ENCODE measurements around the gene GTPBP3. TPM values are rescaled to one million over a fixed set of nuclear protein-coding genes. Genes with fewer than 3 reads are reported as not detected.

The GTPBP3 gene
- total RNA-seq, 4 donors from 2014 or later: 17.7 to 21.8 (median 19.6) TPM

GRCh38 chr19:17332360-17332676, 5.0 kb upstream of the GTPBP3 start:
- DNase-seq: no peak
- TF ChIP-seq, protein P1, sequence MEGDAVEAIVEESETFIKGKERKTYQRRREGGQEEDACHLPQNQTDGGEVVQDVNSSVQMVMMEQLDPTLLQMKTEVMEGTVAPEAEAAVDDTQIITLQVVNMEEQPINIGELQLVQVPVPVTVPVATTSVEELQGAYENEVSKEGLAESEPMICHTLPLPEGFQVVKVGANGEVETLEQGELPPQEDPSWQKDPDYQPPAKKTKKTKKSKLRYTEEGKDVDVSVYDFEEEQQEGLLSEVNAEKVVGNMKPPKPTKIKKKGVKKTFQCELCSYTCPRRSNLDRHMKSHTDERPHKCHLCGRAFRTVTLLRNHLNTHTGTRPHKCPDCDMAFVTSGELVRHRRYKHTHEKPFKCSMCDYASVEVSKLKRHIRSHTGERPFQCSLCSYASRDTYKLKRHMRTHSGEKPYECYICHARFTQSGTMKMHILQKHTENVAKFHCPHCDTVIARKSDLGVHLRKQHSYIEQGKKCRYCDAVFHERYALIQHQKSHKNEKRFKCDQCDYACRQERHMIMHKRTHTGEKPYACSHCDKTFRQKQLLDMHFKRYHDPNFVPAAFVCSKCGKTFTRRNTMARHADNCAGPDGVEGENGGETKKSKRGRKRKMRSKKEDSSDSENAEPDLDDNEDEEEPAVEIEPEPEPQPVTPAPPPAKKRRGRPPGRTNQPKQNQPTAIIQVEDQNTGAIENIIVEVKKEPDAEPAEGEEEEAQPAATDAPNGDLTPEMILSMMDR (IDR thresholded peaks at IDR 0.05): no peak
- no peak for TF ChIP-seq POLR2A (IDR thresholded peaks at IDR 0.05)
- WGBS, 2 donors: 85 to 92% methylated on average over 8 of the region's 8 CpGs
- H3K4me3 ChIP-seq (replicated peaks in 1 of 3): no peak overlapping the region
- H3K9me3 ChIP-seq: no peaks in the 10 kb centered on the region
- no peak overlapping the region for H3K27ac ChIP-seq
- H3K27me3 ChIP-seq: no peaks in the 10 kb centered on the region
- peaks cover 22 to 41% of the 10 kb centered on the region in 2 donors for H3K4me1 ChIP-seq
- H3K36me3 ChIP-seq: no peaks in the 10 kb centered on the region
- intact Hi-C loops (cut with DNase I): no loop called here

GRCh38 chr19:17332677-17333581, 4.4 kb upstream of the GTPBP3 start:
- peaks cover 26 to 39% of the 10 kb centered on the region in 2 donors for H3K4me1 ChIP-seq
- no peak overlapping the region for H3K27ac ChIP-seq
- H3K36me3 ChIP-seq: no peaks in the 10 kb centered on the region
- WGBS, 2 donors: 96 to 97% methylated on average over 41 to 45 of the region's 45 CpGs
- no peak for DNase-seq
- no peaks in the 10 kb centered on the region for H3K9me3 ChIP-seq
- H3K27me3 ChIP-seq: no peaks in the 10 kb centered on the region
- no peak overlapping the region for H3K4me3 ChIP-seq (replicated peaks in 1 of 3)
- TF ChIP-seq POLR2A (IDR thresholded peaks at IDR 0.05): no peak
- TF ChIP-seq, protein P1 (IDR thresholded peaks at IDR 0.05): no peak
- intact Hi-C loops (cut with DNase I): no loop called here

GRCh38 chr19:17333611-17334413, 3.5 kb upstream of the GTPBP3 start:
- H3K36me3 ChIP-seq: no peaks in the 10 kb centered on the region
- TF ChIP-seq, protein P1 (IDR thresholded peaks at IDR 0.05): no peak
- no peak for TF ChIP-seq POLR2A (IDR thresholded peaks at IDR 0.05)
- peak overlapping the region in 1 of 3 donors; percentile 69 for H3K27ac ChIP-seq
- DNase-seq: no peak
- H3K9me3 ChIP-seq: no peaks in the 10 kb centered on the region
- 44 to 63% methylated on average over 24 to 30 of the region's 52 CpGs for WGBS, 2 donors
- no peaks in the 10 kb centered on the region for H3K27me3 ChIP-seq
- intact Hi-C loops (cut with DNase I): no loop called here
- H3K4me3 ChIP-seq (replicated peaks in 1 of 3): peak overlapping the region; percentile 28 to 91 (median 60)
- H3K4me1 ChIP-seq: peaks cover 25 to 37% of the 10 kb centered on the region in 2 donors

DNA sequence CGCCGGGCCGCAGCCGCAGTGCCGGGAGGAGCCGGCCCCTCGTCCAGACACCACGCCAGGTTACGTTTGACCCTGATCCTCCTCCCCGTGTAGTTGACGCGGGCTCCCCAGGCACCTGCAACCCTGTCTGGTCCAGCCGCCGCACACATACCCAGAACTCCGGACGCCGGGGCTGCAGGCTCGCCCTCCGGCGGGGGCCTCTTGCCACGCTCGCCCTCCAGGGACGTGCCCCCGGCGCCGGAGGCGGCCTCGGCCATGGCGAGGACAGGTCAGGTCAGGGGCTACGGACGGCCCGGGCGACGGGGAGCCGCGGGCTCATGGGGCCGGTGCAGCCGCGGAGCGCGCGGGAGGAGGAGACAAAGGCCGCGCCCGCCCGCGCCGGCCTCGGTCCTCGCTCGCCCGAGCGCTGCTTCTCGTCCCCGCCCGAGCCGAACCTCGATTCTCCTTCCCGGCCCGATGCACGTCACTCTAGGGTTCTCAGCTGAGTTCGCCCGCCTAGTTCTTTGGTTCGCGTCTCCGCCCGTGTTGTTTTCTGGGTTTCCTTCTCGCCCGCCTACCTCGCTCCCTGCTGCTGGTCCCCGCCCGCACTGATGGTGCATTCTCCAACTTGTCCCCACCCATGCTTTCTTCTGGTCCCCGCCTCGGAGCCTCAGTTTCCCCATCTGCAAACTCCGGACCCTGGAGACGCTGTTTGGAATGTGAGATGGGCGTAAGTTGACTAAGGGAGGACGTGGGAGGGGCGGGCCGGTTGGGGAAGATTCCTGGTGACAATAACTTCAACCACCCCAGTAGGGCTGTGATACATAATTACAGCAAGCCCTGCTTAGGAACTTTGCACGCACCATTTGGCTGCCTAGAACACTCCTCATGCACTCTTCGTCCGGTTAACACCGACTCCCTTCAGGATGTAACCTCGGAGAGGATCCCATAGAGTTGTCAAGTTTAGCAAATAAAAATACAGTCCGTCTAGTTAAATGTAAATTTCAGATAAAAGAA, 2.6 kb upstream of the GTPBP3 start, which contains the start of gene ANO8:
TSS of gene ANO8 (minus strand) at position 442 of the 996 bp plus-strand sequence. CDS start at position 257, 185 bp downstream.
- TF ChIP-seq POLR2A (IDR thresholded peaks at IDR 0.05): peak in 1 of 2 donors; percentile 61
- TF ChIP-seq, protein P1 (IDR thresholded peaks at IDR 0.05): no peak
- peaks cover 22 to 32% of the 10 kb centered on the region in 2 donors for H3K4me1 ChIP-seq

More for the DNA sequence above, 2.6 kb upstream of the GTPBP3 start, which contains the start of gene ANO8:
- WGBS, 2 donors: 4 to 5% methylated on average over 27 to 32 of the region's 86 CpGs
- DNase-seq: peak; percentile 90 to 95
- Histone ChIP-seq H3K36me3 (no peaks in the 10 kb centered on the region), H3K27ac (peak within 1 kb of the TSS in 2 of 3 donors; percentile 40 to 69), H3K4me3 (replicated peaks in 1 of 3) (peak within 1 kb of the TSS; percentile 28 to 91 (median 60)), H3K27me3 (no peaks in the 10 kb centered on the region), H3K9me3 (no peaks in the 10 kb centered on the region)
- intact Hi-C loops (cut with DNase I): no loop called here

All from thyroid gland (tissue), 4 donors.